K562 (cell line): ENCODE measurements around the gene METRNL. TPM values are rescaled to one million over a fixed set of nuclear protein-coding genes. Genes with fewer than 3 reads are reported as not detected.

Experiments
- ATAC-seq: fragments of 200-7000 bp; cut with Tn5 transposase; 3 replicates; pipeline ENCODE4 v1.9.1; 2020; ENCODE audit warnings: moderate library complexity
- BruUV-seq: library from RNA; stranded (reverse); fragments of 400-500 nt; replicated peaks from 2 replicates; lab custom pipeline; 2021; lab: Mats Ljungman, UMichigan
- CTCF ChIA-PET: fragments of 300-600 bp; formaldehyde crosslinking; extraction: SDS; loops from one replicate; lab custom pipeline; 2021; ENCODE audit warnings: low intra/inter-chr PET ratio; lab: Yijun Ruan, JAX
- POLR2A ChIA-PET: fragments of 300-600, 350-650 bp; sonication (Branson Sonifier 250); formaldehyde crosslinking; extraction: SDS; loops from one replicate; lab custom pipeline; 2021; ENCODE audit warnings: antibody characterized with exemption, inconsistent platforms; lab: Yijun Ruan, JAX
- DNase-seq, 4 experiments: peaks; one replicate each; pipeline versions ENCODE4 v3.0.0 to v3.0.0-alpha.2; 2011 to 2018; ENCODE audit warnings: low spot score in 3 of 4, mixed read lengths in 3 of 4; ENCODE audit errors: extremely low read depth in 1 of 4
- FAIRE-seq: peaks from 2 replicates; lab custom pipeline; 2011; peaks lifted over from hg19 to GRCh38; lab: Jason Lieb, UNC
- H2AFZ ChIP-seq: 2 replicates; pipeline ENCODE4 v1.6.0; 2011; ENCODE audit warnings: low read depth, low read length, control low read depth, inconsistent platforms
- H3K27ac ChIP-seq: fragments of 200-600 bp; 3 replicates; pipeline ENCODE4 v1.8.0; 2011; ENCODE audit warnings: low read depth, mild to moderate bottlenecking, control low read depth, inconsistent platforms, low read length, moderate library complexity, mixed read lengths; ENCODE audit errors: extremely low read depth
- H3K27me3 ChIP-seq, 2 experiments: fragments of 300-600 bp in 1 of 2; 2 replicates in 1 of 2; 3 replicates in 1 of 2; pipeline versions ENCODE4 v1.6.0 to v1.8.0; 2011; ENCODE audit warnings: inconsistent platforms in 2 of 2, low read length in 2 of 2, mild to moderate bottlenecking in 1 of 2, mixed read lengths in 1 of 2, moderate library complexity in 1 of 2; ENCODE audit not compliant: control insufficient read depth in 2 of 2, insufficient read depth in 2 of 2
- H3K36me3 ChIP-seq: fragments of 300-600 bp; 3 replicates; pipeline ENCODE4 v1.8.0; 2011; ENCODE audit warnings: mild to moderate bottlenecking, low read length, inconsistent platforms; ENCODE audit not compliant: control insufficient read depth, insufficient read depth
- H3K4me1 ChIP-seq, 2 experiments: fragments of 200-600 bp in 1 of 2; replicated peaks in 1 of 2; 2 replicates in 1 of 2; 3 replicates in 1 of 2; pipeline versions ENCODE4 v1.5.1 to v1.8.0; 2011; ENCODE audit warnings: inconsistent platforms in 2 of 2, low read length in 2 of 2, mild to moderate bottlenecking in 1 of 2, mixed read lengths in 1 of 2, moderate library complexity in 1 of 2; ENCODE audit not compliant: control insufficient read depth in 2 of 2, insufficient read depth in 2 of 2
- H3K4me2 ChIP-seq: 2 replicates; pipeline ENCODE4 v1.6.1; 2011; ENCODE audit warnings: low read length, control low read depth, inconsistent platforms, mixed read lengths; ENCODE audit not compliant: insufficient read depth
- H3K4me3 ChIP-seq: fragments of 200-600 bp; sonication (generic), shearing (Covaris generic); 2 replicates; pipeline ENCODE4 v1.5.1; 2016; ENCODE audit warnings: control low read depth, inconsistent platforms
- H3K79me2 ChIP-seq: fragments of 200-600 bp; 3 replicates; pipeline ENCODE4 v1.8.0; 2011; ENCODE audit warnings: low read length, inconsistent platforms; ENCODE audit not compliant: control insufficient read depth, insufficient read depth
- H3K9ac ChIP-seq, 2 experiments: 2 replicates each; pipeline versions ENCODE4 v1.6.0 to v1.6.1; 2011; ENCODE audit warnings: low read depth in 2 of 2, low read length in 2 of 2, control low read depth in 1 of 2, inconsistent platforms in 1 of 2, mild to moderate bottlenecking in 1 of 2, mixed read lengths in 1 of 2; ENCODE audit not compliant: insufficient read depth in 1 of 2
- H3K9me1 ChIP-seq: one replicate; pipeline ENCODE4 v1.6.0; 2011; ENCODE audit warnings: inconsistent platforms, mild to moderate bottlenecking, low read length, moderate library complexity; ENCODE audit not compliant: control insufficient read depth, insufficient read depth
- H3K9me3 ChIP-seq: replicated peaks from 2 replicates; pipeline ENCODE4 v1.5.1; 2011; ENCODE audit warnings: low read depth, low read length, inconsistent platforms; ENCODE audit not compliant: control insufficient read depth, insufficient read depth
- H4K20me1 ChIP-seq: replicated peaks from 2 replicates; pipeline ENCODE4 v1.6.1; 2011; ENCODE audit warnings: low read length, inconsistent platforms, mixed read lengths; ENCODE audit not compliant: control insufficient read depth, insufficient read depth
- MAFK ChIP-seq: IDR thresholded peaks from 2 replicates; pipeline ENCODE4 v1.6.1; 2011; ENCODE audit warnings: low read length, improper control_type of control experiment
- RBM14 ChIP-seq: fragments of 200-400 bp; formaldehyde crosslinking; IDR thresholded peaks from 2 replicates; pipeline ENCODE4 v1.6.1; 2018; ENCODE audit warnings: low read depth, mild to moderate bottlenecking, low read length, moderate library complexity, borderline replicate concordance; ENCODE audit not compliant: insufficient read depth
- SIN3A ChIP-seq, 2 experiments: fragments of 150-350 bp in 1 of 2; IDR thresholded peaks; 2 replicates each; pipeline ENCODE4 v1.6.1; 2011 to 2016; ENCODE audit warnings: borderline replicate concordance in 2 of 2, low read depth in 2 of 2, low read length in 2 of 2, mild to moderate bottlenecking in 2 of 2, moderate library complexity in 2 of 2; ENCODE audit not compliant: control insufficient read depth in 1 of 2
- WGBS: fragments of 100-300 bp; shearing (Covaris generic); methylation state at CpG from one replicate; pipeline ENCODE4 v1.1.6; 2016; ENCODE audit warnings: low coverage, mixed read lengths; ENCODE audit not compliant: insufficient coverage; ENCODE audit errors: missing lambda C conversion rate; 5-methylcytosine and 5-hydroxymethylcytosine counted together
- in situ Hi-C: fragments of 300-500 bp; cut with MboI; formaldehyde crosslinking; loops from 4 replicates; pipeline ENCODE4 v1.15.0; 2018; ENCODE audit warnings: inconsistent platforms, mixed read lengths
- intact Hi-C: fragments of 100-400 bp; cut with micrococcal nuclease; formaldehyde crosslinking; loops from 2 replicates; pipeline ENCODE4 v1.14.2; 2022
- polyA plus RNA-seq, 8 experiments: library from polyadenylated mRNA; depleted of rRNA in 4 of 8; stranded (reverse) in 5 of 8; unstranded in 3 of 8; fragments of >200 nt; fragmentation: Nextera tagmentation in 2 of 8; fragmentation: Illumina TruSeq in 1 of 8; extraction: Ambion mirVana in 2 of 8; extraction: Trizol in 1 of 8; gene quantifications; 2 replicates each; pipeline versions ENCODE4 v1.2.1 to v1.2.3, GENCODE V29; 2011 to 2014; ENCODE audit warnings: inconsistent platforms in 1 of 8, missing spikeins in 1 of 8
- total RNA-seq, 7 experiments: library from RNA; depleted of rRNA in 6 of 7; stranded (reverse); fragments of >200 nt in 6 of 7; fragmentation: Illumina TruSeq in 2 of 7; extraction: Trizol in 2 of 7; gene quantifications; 2 replicates each; pipeline versions ENCODE4 v1.2.1 to v1.2.3, GENCODE V29; 2011 to 2021; ENCODE audit warnings: low replicate concordance in 1 of 7

METRNL gene
- total and polyA plus RNA-seq, 9 of the 15 experiments (the other 6 are each of a cell fraction or from before 2014, with no cell fraction given): 0.17 to 31.8 (median 2.9) TPM

- H3K36me3 ChIP-seq: no peaks in the 10 kb centered on the region
- WGBS: 76% methylated on average over 44 of the region's 45 CpGs
- intact Hi-C loops: no loop called here
- ChIA-PET POLR2A (no interaction called here), CTCF (no interaction called here)
- no peak overlapping the region for H3K27ac ChIP-seq
- H3K4me3 ChIP-seq: no peak overlapping the region
- peak overlapping the region in 1 of 2 experiments; percentile 63; a peak in 1 of 4 replicates for H3K9ac ChIP-seq
- no peaks in the 10 kb centered on the region for H3K9me1 ChIP-seq
- H3K4me2 ChIP-seq: no peak overlapping the region
- H3K79me2 ChIP-seq: no peaks in the 10 kb centered on the region
- no peaks in the 10 kb centered on the region for H4K20me1 ChIP-seq
- peaks cover 0 to 5% of the 10 kb centered on the region in 2 experiments; a peak in 1 of 5 replicates for H3K27me3 ChIP-seq
- DNase-seq: no peak
- no peak for FAIRE-seq
- in situ Hi-C loops: no loop called here
- H2AFZ ChIP-seq: no peak overlapping the region
- peaks cover 16 to 76% of the 10 kb centered on the region in 2 experiments for H3K4me1 ChIP-seq
- no TSS peak for BruUV-seq
- 0 out of 2 replicates have a peak, but pooled peaks have one; percentile 19 for TF ChIP-seq RBM14
- TF ChIP-seq SIN3A (IDR thresholded peaks at IDR 0.05; ENCODE audit: borderline replicate concordance in 2 of 2, control insufficient read depth in 1 of 2, low read depth in 2 of 2, low read length in 2 of 2): no peak
- TF ChIP-seq MAFK: no peak
- no peak for ATAC-seq
- no peaks in the 10 kb centered on the region for H3K9me3 ChIP-seq
Measured at GRCh38 chr17:83074486-83075223, 4.8 kb upstream of the METRNL start.
